GM12878 (cell line): ENCODE data around the gene KLHDC1. TPM values are rescaled to one million over a fixed set of nuclear protein-coding genes. Genes with fewer than 3 reads are reported as not detected.
A peak's percentile ranks its signal among the peaks of the same experiment; 100 is the strongest.

ENCODE experiments used
- ATF7 ChIP-seq: fragments of 450-650 bp; IDR thresholded peaks from 2 replicates; pipeline ENCODE4 v1.6.1; 2016; ENCODE audit warnings: low read depth, mild to moderate bottlenecking
- EED ChIP-seq: sonication (generic); IDR thresholded peaks from 2 replicates; pipeline ENCODE4 v1.6.1; 2016; ENCODE audit warnings: antibody characterized with exemption, low read depth
- EGR1 ChIP-seq, 2 experiments: IDR thresholded peaks; 1 replicate in 1 of 2; 2 replicates in 1 of 2; pipeline ENCODE4 v1.6.1; 2011 to 2012; ENCODE audit warnings: low read depth in 2 of 2, low read length in 2 of 2, borderline replicate concordance in 1 of 2, mild to moderate bottlenecking in 1 of 2, moderate library complexity in 1 of 2
- EZH2 ChIP-seq: IDR thresholded peaks from 2 replicates; pipeline ENCODE4 v1.6.1; 2012; ENCODE audit warnings: low read depth, mild to moderate bottlenecking, control low read depth, inconsistent platforms, low read length, borderline replicate concordance; ENCODE audit not compliant: control insufficient read depth
- GABPA ChIP-seq: IDR thresholded peaks from 2 replicates; pipeline ENCODE4 v1.6.1; 2014; ENCODE audit warnings: antibody characterized with exemption, low read depth, mild to moderate bottlenecking, inconsistent platforms
- HCFC1 ChIP-seq: fragments of 150-350 bp; IDR thresholded peaks from 2 replicates; pipeline ENCODE4 v1.6.1; 2014; ENCODE audit warnings: low read length
- MEF2B ChIP-seq: fragments of 450-650 bp; IDR thresholded peaks from 2 replicates; pipeline ENCODE4 v1.6.1; 2018; ENCODE audit warnings: mild to moderate bottlenecking, moderate library complexity; ENCODE audit not compliant: partially characterized antibody, poor library complexity, severe bottlenecking
- NFYA ChIP-seq: IDR thresholded peaks from 2 replicates; pipeline ENCODE4 v1.6.1; 2011; ENCODE audit warnings: low read depth, mild to moderate bottlenecking, low read length, improper control_type of control experiment, borderline replicate concordance
- NFYB ChIP-seq: IDR thresholded peaks from 2 replicates; pipeline ENCODE4 v1.6.1; 2011; ENCODE audit warnings: low read depth, mild to moderate bottlenecking, low read length, improper control_type of control experiment, moderate library complexity; ENCODE audit not compliant: insufficient read depth
- NR2C2 ChIP-seq: IDR thresholded peaks from 2 replicates; pipeline ENCODE4 v1.6.1; 2011; ENCODE audit warnings: borderline replicate concordance, low read depth; ENCODE audit not compliant: control insufficient read depth, insufficient read length
- NR2F1 ChIP-seq: fragments of 450-650 bp; conservative IDR thresholded peaks from 2 replicates; pipeline ENCODE4 v1.6.1; 2017; ENCODE audit warnings: mild to moderate bottlenecking
- POU2F2 ChIP-seq: IDR thresholded peaks from 3 replicates; pipeline ENCODE4 v1.6.1; 2011; ENCODE audit warnings: low read depth, mild to moderate bottlenecking, low read length, borderline replicate concordance
- RB1 ChIP-seq: fragments of 450-650 bp; formaldehyde crosslinking; IDR thresholded peaks from 2 replicates; pipeline ENCODE4 v1.6.1; 2017; ENCODE audit warnings: mild to moderate bottlenecking, borderline replicate concordance
- RBBP5 ChIP-seq: fragments of 200-600 bp; sonication (generic); conservative IDR thresholded peaks from 2 replicates; pipeline ENCODE4 v1.6.1; 2016
- SMAD5 ChIP-seq: IDR thresholded peaks from 2 replicates; pipeline ENCODE4 v1.6.1; 2016; ENCODE audit warnings: antibody characterized with exemption, low read depth
- SREBF2 ChIP-seq: IDR thresholded peaks from 2 replicates; pipeline ENCODE4 v1.6.1; 2012; ENCODE audit warnings: mild to moderate bottlenecking, low read length
- SUPT20H ChIP-seq: IDR thresholded peaks from 2 replicates; pipeline ENCODE4 v1.6.1; 2011; ENCODE audit warnings: low read depth, mild to moderate bottlenecking, low read length, moderate library complexity, borderline replicate concordance; ENCODE audit not compliant: control insufficient read depth
- TARDBP ChIP-seq: IDR thresholded peaks from 2 replicates; pipeline ENCODE4 v1.6.1; 2016; ENCODE audit warnings: borderline replicate concordance
- polyA plus RNA-seq, 11 experiments: library from polyadenylated mRNA; depleted of rRNA in 4 of 11; unstranded in 6 of 11; stranded (reverse) in 5 of 11; fragments of >200 nt; fragmentation: Nextera tagmentation in 4 of 11; fragmentation: Illumina TruSeq in 1 of 11; extraction: Ambion mirVana in 4 of 11; extraction: Trizol in 1 of 11; gene quantifications; 1 replicate in 1 of 11; 2 replicates in 10 of 11; pipeline versions ENCODE4 v1.2.1 to v1.2.3, GENCODE V29; 2011 to 2016; ENCODE audit warnings: inconsistent platforms in 2 of 11, missing spikeins in 2 of 11, low read depth in 1 of 11
- total RNA-seq, 4 experiments: library from RNA; depleted of rRNA in 3 of 4; stranded (reverse); fragments of >200 nt in 3 of 4; fragmentation: Illumina TruSeq in 1 of 4; extraction: Trizol in 1 of 4; gene quantifications; 2 replicates each; pipeline versions ENCODE4 v1.2.1 to v1.2.3, GENCODE V29; 2013 to 2021
- TF ChIP-seq, protein P1 (sequence below): fragments of 450-650 bp; formaldehyde crosslinking; IDR thresholded peaks from 2 replicates; pipeline ENCODE4 v1.4.0; 2020; ENCODE audit warnings: mild to moderate bottlenecking, moderate library complexity
- TF ChIP-seq, protein P2 (sequence below): IDR thresholded peaks from 2 replicates; pipeline ENCODE4 v1.6.1; 2011; ENCODE audit warnings: low read depth, mild to moderate bottlenecking, low read length, moderate library complexity, borderline replicate concordance; ENCODE audit errors: extremely low read depth
- TF ChIP-seq, protein P3 (sequence below): fragments of 450-650 bp; IDR thresholded peaks from 2 replicates; pipeline ENCODE4 v1.6.1; 2016; ENCODE audit warnings: mild to moderate bottlenecking
- TF ChIP-seq, protein P4 (sequence below): fragments of 450-650 bp; IDR thresholded peaks from 2 replicates; pipeline ENCODE4 v1.6.1; 2018; ENCODE audit warnings: borderline replicate concordance, mild to moderate bottlenecking; ENCODE audit not compliant: partially characterized antibody

Gene KLHDC1
- total and polyA plus RNA-seq, 10 of the 15 experiments (the other 5 are each of a cell fraction or from before 2014, with no cell fraction given): 0.22 to 0.98 (median 0.55) TPM

DNA sequence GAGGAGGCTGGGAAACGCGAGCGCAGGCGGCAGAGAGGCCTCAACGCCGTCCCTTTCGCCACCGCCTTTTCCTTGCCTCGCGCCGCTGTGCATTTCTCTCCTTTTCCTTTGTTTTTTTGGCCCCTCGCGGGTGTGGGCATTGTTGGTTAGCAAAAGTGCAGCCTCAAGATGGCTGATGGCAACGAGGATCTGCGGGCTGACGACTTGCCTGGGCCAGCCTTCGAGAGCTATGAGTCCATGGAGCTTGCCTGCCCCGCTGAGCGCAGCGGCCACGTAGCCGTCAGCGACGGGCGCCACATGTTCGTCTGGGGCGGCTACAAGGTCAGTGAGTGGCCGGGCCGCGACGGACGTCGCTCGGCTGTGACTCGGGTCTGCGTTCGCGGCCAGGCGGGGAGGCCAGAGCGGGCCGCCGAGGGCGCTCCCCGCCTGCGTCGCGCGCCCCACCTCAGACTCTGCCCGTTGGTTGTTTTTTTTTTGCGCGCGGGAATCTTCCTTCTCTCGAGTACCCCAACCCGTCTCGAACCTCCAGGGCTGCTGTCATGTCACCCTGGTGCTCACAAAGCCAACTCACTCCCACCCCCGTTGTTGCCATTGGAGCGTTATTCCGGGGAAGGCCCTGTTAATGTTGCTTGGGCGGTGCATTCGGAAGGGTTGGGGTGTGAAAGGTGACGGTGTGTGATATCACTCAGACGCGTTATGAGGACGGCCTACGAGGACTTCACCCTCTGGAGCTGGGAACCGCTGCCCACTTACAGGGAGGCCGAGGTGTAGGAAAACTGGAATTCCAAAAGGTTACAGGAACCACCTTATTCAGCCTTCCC, 75.6 kb downstream of the KLHDC1 start (continued):
- TF ChIP-seq, protein P1, sequence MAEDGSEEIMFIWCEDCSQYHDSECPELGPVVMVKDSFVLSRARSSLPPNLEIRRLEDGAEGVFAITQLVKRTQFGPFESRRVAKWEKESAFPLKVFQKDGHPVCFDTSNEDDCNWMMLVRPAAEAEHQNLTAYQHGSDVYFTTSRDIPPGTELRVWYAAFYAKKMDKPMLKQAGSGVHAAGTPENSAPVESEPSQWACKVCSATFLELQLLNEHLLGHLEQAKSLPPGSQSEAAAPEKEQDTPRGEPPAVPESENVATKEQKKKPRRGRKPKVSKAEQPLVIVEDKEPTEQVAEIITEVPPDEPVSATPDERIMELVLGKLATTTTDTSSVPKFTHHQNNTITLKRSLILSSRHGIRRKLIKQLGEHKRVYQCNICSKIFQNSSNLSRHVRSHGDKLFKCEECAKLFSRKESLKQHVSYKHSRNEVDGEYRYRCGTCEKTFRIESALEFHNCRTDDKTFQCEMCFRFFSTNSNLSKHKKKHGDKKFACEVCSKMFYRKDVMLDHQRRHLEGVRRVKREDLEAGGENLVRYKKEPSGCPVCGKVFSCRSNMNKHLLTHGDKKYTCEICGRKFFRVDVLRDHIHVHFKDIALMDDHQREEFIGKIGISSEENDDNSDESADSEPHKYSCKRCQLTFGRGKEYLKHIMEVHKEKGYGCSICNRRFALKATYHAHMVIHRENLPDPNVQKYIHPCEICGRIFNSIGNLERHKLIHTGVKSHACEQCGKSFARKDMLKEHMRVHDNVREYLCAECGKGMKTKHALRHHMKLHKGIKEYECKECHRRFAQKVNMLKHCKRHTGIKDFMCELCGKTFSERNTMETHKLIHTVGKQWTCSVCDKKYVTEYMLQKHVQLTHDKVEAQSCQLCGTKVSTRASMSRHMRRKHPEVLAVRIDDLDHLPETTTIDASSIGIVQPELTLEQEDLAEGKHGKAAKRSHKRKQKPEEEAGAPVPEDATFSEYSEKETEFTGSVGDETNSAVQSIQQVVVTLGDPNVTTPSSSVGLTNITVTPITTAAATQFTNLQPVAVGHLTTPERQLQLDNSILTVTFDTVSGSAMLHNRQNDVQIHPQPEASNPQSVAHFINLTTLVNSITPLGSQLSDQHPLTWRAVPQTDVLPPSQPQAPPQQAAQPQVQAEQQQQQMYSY (CRISPR knock-in tag): no peak
- no peak for TF ChIP-seq NFYA
- TF ChIP-seq, protein P2, sequence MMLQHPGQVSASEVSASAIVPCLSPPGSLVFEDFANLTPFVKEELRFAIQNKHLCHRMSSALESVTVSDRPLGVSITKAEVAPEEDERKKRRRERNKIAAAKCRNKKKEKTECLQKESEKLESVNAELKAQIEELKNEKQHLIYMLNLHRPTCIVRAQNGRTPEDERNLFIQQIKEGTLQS: no peak
- TF ChIP-seq RBBP5: no peak
- TF ChIP-seq, protein P3, sequence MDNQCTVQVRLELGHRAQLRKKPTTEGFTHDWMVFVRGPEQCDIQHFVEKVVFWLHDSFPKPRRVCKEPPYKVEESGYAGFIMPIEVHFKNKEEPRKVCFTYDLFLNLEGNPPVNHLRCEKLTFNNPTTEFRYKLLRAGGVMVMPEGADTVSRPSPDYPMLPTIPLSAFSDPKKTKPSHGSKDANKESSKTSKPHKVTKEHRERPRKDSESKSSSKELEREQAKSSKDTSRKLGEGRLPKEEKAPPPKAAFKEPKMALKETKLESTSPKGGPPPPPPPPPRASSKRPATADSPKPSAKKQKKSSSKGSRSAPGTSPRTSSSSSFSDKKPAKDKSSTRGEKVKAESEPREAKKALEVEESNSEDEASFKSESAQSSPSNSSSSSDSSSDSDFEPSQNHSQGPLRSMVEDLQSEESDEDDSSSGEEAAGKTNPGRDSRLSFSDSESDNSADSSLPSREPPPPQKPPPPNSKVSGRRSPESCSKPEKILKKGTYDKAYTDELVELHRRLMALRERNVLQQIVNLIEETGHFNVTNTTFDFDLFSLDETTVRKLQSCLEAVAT: no peak
- TF ChIP-seq NR2C2: no peak
- peak; percentile 43; the same call in 1 of the 2 replicates for TF ChIP-seq NFYB
- no peak for TF ChIP-seq SMAD5
- TF ChIP-seq SREBF2: no peak
- TF ChIP-seq TARDBP: no peak
- TF ChIP-seq MEF2B: no peak
- no peak for TF ChIP-seq GABPA
- no peak for TF ChIP-seq NR2F1
- TF ChIP-seq POU2F2: no peak
- TF ChIP-seq EED: peak; percentile 14; the same call in 1 of the 2 replicates
- TF ChIP-seq, protein P4, sequence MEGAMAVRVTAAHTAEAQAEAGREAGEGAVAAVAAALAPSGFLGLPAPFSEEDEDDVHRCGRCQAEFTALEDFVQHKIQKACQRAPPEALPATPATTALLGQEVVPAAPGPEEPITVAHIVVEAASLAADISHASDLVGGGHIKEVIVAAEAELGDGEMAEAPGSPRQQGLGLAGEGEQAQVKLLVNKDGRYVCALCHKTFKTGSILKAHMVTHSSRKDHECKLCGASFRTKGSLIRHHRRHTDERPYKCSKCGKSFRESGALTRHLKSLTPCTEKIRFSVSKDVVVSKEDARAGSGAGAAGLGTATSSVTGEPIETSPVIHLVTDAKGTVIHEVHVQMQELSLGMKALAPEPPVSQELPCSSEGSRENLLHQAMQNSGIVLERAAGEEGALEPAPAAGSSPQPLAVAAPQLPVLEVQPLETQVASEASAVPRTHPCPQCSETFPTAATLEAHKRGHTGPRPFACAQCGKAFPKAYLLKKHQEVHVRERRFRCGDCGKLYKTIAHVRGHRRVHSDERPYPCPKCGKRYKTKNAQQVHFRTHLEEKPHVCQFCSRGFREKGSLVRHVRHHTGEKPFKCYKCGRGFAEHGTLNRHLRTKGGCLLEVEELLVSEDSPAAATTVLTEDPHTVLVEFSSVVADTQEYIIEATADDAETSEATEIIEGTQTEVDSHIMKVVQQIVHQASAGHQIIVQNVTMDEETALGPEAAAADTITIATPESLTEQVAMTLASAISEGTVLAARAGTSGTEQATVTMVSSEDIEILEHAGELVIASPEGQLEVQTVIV: no peak
- TF ChIP-seq EZH2: no peak
- TF ChIP-seq SUPT20H: no peak
- TF ChIP-seq RB1: peak; percentile 12; the same call in 1 of the 2 replicates
- peak in 1 of 2 experiments; percentile 46; a peak in 1 of 3 replicates for TF ChIP-seq EGR1 (IDR thresholded peaks at IDR 0.05; ENCODE audit: borderline replicate concordance in 1 of 2, low read depth in 2 of 2, low read length in 2 of 2)
- no peak; the same call in 1 of the 2 replicates for TF ChIP-seq HCFC1
- TF ChIP-seq ATF7: peak; percentile 66
